HL-60 (cell line): ENCODE measurements around the gene CNGB1.
"Not testable (repeated sequence)": the region's sequence is repeated elsewhere in the genome, so short reads cannot be mapped to it uniquely, and the experiment has no call there.

Experiments used
- DNase-seq, 2 experiments: peaks; one replicate each; pipeline ENCODE4 v3.0.0-alpha.2; 2010 to 2020; ENCODE audit warnings: low read depth in 1 of 2, low spot score in 1 of 2
- H3K27ac ChIP-seq: fragments of 250-450 bp; sonication (Bioruptor Pico); replicated peaks from 2 replicates; pipeline ENCODE4 v1.5.1; 2020; ENCODE audit warnings: mild to moderate bottlenecking, moderate library complexity
- H3K27me3 ChIP-seq: fragments of 250-450 bp; sonication (Bioruptor Pico); 2 replicates; pipeline ENCODE4 v1.5.1; 2021; ENCODE audit warnings: mild to moderate bottlenecking, moderate library complexity; ENCODE audit not compliant: insufficient read depth, poor library complexity, severe bottlenecking
- H3K4me3 ChIP-seq: replicated peaks from 2 replicates; pipeline ENCODE4 v1.5.1; 2011; ENCODE audit warnings: mild to moderate bottlenecking, control low read depth, low read length; ENCODE audit not compliant: insufficient read depth
- GABPA ChIP-seq: IDR thresholded peaks from 2 replicates; pipeline ENCODE4 v1.6.1; 2012; ENCODE audit warnings: low read depth
- POLR2AphosphoS5 ChIP-seq: IDR thresholded peaks from 2 replicates; pipeline ENCODE4 v1.6.1; 2012; ENCODE audit warnings: low read depth
- REST ChIP-seq: IDR thresholded peaks from 2 replicates; pipeline ENCODE4 v1.6.1; 2012; ENCODE audit warnings: low read depth; ENCODE audit not compliant: insufficient replicate concordance
- SPI1 ChIP-seq: IDR thresholded peaks from 2 replicates; pipeline ENCODE4 v1.6.1; 2012; ENCODE audit warnings: low read depth, mild to moderate bottlenecking, borderline replicate concordance
- TF ChIP-seq, protein P1 (sequence below): IDR thresholded peaks from one replicate; pipeline ENCODE4 v1.5.1; 2011; ENCODE audit warnings: low read length, control low read depth, inconsistent platforms; ENCODE audit not compliant: insufficient read depth

Gene CNGB1

GRCh38 chr16:57862698-57863433 lies 108.1 kb downstream of the CNGB1 start:
- TF ChIP-seq, protein P1, sequence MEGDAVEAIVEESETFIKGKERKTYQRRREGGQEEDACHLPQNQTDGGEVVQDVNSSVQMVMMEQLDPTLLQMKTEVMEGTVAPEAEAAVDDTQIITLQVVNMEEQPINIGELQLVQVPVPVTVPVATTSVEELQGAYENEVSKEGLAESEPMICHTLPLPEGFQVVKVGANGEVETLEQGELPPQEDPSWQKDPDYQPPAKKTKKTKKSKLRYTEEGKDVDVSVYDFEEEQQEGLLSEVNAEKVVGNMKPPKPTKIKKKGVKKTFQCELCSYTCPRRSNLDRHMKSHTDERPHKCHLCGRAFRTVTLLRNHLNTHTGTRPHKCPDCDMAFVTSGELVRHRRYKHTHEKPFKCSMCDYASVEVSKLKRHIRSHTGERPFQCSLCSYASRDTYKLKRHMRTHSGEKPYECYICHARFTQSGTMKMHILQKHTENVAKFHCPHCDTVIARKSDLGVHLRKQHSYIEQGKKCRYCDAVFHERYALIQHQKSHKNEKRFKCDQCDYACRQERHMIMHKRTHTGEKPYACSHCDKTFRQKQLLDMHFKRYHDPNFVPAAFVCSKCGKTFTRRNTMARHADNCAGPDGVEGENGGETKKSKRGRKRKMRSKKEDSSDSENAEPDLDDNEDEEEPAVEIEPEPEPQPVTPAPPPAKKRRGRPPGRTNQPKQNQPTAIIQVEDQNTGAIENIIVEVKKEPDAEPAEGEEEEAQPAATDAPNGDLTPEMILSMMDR = no peak
- no peak for TF ChIP-seq GABPA
- no peak for TF ChIP-seq POLR2AphosphoS5
- TF ChIP-seq REST = no peak
- TF ChIP-seq SPI1 = no peak
- Histone ChIP-seq H3K4me3 (no peak overlapping the region), H3K27me3 (peaks cover 10% of the 10 kb centered on the region), H3K27ac (no peak overlapping the region)
- DNase-seq = no peak

GRCh38 chr16:57859331-57859730 lies 111.6 kb downstream of the CNGB1 start:
- TF ChIP-seq REST (no peak), POLR2AphosphoS5 (no peak), SPI1 (no peak), GABPA (no peak)
- TF ChIP-seq, protein P1 = no peak
- peak in 1 of 2 experiments; percentile 7 for DNase-seq

DNA sequence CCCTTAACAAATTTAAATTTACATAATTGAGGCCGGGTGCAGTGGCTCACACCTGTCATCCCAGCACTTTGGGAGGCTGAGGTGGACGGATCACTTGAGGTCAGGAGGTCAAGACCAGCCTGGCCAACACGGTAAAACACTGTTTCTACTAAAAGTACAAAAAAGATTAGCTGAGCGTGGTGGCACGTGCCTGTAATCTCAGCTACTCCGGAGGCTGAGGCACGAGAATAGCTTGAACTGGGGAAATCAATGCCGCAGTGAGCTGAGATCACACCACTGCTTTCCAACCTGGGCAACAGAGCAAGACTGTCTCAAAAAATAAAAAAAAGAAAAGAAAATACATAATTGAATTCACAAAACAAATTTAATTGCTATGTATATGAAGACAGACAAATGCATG lies 112.3 kb downstream of the CNGB1 start:
- no peak for DNase-seq
- Histone ChIP-seq H3K27ac (no peak overlapping the region), H3K27me3 (peaks cover 9% of the 10 kb centered on the region), H3K4me3 (no peak overlapping the region)
- no peak for TF ChIP-seq SPI1
- TF ChIP-seq, protein P1 = no peak
- no peak for TF ChIP-seq REST
- no peak for TF ChIP-seq GABPA
- no peak for TF ChIP-seq POLR2AphosphoS5

More at GRCh38 chr16:57859331-57859730, 111.6 kb downstream of the CNGB1 start:
- Histone ChIP-seq H3K27ac (no peak overlapping the region), H3K27me3 (peaks cover 10% of the 10 kb centered on the region), H3K4me3 (no peak overlapping the region)

- not testable (repeated sequence) for H3K27me3 ChIP-seq, H3K27ac ChIP-seq, DNase-seq, H3K4me3 ChIP-seq
Observed at GRCh38 chr16:57857991-57858390, 112.9 kb downstream of the CNGB1 start.
